ENCODE results near the gene DENND4A.

The DENND4A gene

GRCh38 chr15:65792988-65793817 is 1.1 kb upstream of the DENND4A start:
- Histone ChIP-seq H2AFZ (ENCODE audit: low read depth, low read length, severe bottlenecking) (no peak overlapping the region), H3K4me2 (ENCODE audit: low read depth, low read length, poor library complexity, severe bottlenecking) (peak overlapping the region; percentile 89), H3K9ac (ENCODE audit: low read length) (peak overlapping the region; percentile 66), H3K9me2 (replicated peaks; ENCODE audit: insufficient read depth, low read length) (no peaks in the 10 kb centered on the region), H3K9me3 (ENCODE audit: insufficient read depth, low read length) (no peaks in the 10 kb centered on the region), H4K20me1 (ENCODE audit: low read depth, low read length) (peaks cover 3% of the 10 kb centered on the region; the same call in 1 of the 2 replicates), H3K27ac (ENCODE audit: low read depth, low read length) (peak overlapping the region; percentile 69), H3F3A (ENCODE audit: insufficient read depth) (peaks cover 51% of the 10 kb centered on the region), H3K36me3 (ENCODE audit: low read length) (no peaks in the 10 kb centered on the region), H3K4me3 (ENCODE audit: insufficient read depth, low read length, poor library complexity, severe bottlenecking) (peak overlapping the region; percentile 59), H3K27me3 (ENCODE audit: low read length) (no peaks in the 10 kb centered on the region), H3K79me2 (ENCODE audit: insufficient read depth, low read length) (peaks cover 48% of the 10 kb centered on the region)
- no peak for TF ChIP-seq EZH2phosphoT487 (conservative IDR thresholded peaks at IDR 0.05; ENCODE audit: low read length)
- TF ChIP-seq, protein P1, sequence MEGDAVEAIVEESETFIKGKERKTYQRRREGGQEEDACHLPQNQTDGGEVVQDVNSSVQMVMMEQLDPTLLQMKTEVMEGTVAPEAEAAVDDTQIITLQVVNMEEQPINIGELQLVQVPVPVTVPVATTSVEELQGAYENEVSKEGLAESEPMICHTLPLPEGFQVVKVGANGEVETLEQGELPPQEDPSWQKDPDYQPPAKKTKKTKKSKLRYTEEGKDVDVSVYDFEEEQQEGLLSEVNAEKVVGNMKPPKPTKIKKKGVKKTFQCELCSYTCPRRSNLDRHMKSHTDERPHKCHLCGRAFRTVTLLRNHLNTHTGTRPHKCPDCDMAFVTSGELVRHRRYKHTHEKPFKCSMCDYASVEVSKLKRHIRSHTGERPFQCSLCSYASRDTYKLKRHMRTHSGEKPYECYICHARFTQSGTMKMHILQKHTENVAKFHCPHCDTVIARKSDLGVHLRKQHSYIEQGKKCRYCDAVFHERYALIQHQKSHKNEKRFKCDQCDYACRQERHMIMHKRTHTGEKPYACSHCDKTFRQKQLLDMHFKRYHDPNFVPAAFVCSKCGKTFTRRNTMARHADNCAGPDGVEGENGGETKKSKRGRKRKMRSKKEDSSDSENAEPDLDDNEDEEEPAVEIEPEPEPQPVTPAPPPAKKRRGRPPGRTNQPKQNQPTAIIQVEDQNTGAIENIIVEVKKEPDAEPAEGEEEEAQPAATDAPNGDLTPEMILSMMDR (IDR thresholded peaks at IDR 0.05; ENCODE audit: insufficient read depth, low read length, poor library complexity, severe bottlenecking): no peak

GRCh38 chr15:65791335-65792137 is 557 bp downstream of the DENND4A start:
- no peaks in the 10 kb centered on the region for H3K36me3 ChIP-seq (ENCODE audit: low read length)
- peaks cover 64% of the 10 kb centered on the region for H3K79me2 ChIP-seq (ENCODE audit: insufficient read depth, low read length)
- peak overlapping the region; percentile 92 for H3K27ac ChIP-seq (ENCODE audit: low read depth, low read length)

GRCh38 chr15:65790694-65791334 is 1.3 kb downstream of the DENND4A start:
- peaks cover 71% of the 10 kb centered on the region for H3K79me2 ChIP-seq (ENCODE audit: insufficient read depth, low read length)
- peak overlapping the region; percentile 89 for H3K4me3 ChIP-seq (ENCODE audit: insufficient read depth, low read length, poor library complexity, severe bottlenecking)
- TF ChIP-seq, protein P1 (IDR thresholded peaks at IDR 0.05; ENCODE audit: insufficient read depth, low read length, poor library complexity, severe bottlenecking): no peak
- no peak for TF ChIP-seq EZH2phosphoT487 (conservative IDR thresholded peaks at IDR 0.05; ENCODE audit: low read length)
- H3K27ac ChIP-seq (ENCODE audit: low read depth, low read length): peak overlapping the region; percentile 92
- H3K9me2 ChIP-seq (replicated peaks; ENCODE audit: insufficient read depth, low read length): no peaks in the 10 kb centered on the region
- peak overlapping the region; percentile 99 for H3K4me2 ChIP-seq (ENCODE audit: low read depth, low read length, poor library complexity, severe bottlenecking)
- 0 out of 2 replicates have a peak, but pooled peaks cover 3% of the 10 kb centered on the region for H3K36me3 ChIP-seq (ENCODE audit: low read length)
- peaks cover 61% of the 10 kb centered on the region for H3F3A ChIP-seq (ENCODE audit: insufficient read depth)
- H2AFZ ChIP-seq (ENCODE audit: low read depth, low read length, severe bottlenecking): no peak overlapping the region
- H3K27me3 ChIP-seq (ENCODE audit: low read length): no peaks in the 10 kb centered on the region
- no peaks in the 10 kb centered on the region for H3K9me3 ChIP-seq (ENCODE audit: insufficient read depth, low read length)
- peaks cover 6% of the 10 kb centered on the region for H4K20me1 ChIP-seq (ENCODE audit: low read depth, low read length)
- peak overlapping the region; percentile 89 for H3K9ac ChIP-seq (ENCODE audit: low read length)

More at GRCh38 chr15:65791335-65792137, 557 bp downstream of the DENND4A start:
- no peaks in the 10 kb centered on the region for H3K9me2 ChIP-seq (replicated peaks; ENCODE audit: insufficient read depth, low read length)
- no peaks in the 10 kb centered on the region for H3K9me3 ChIP-seq (ENCODE audit: insufficient read depth, low read length)
- no peaks in the 10 kb centered on the region for H3K27me3 ChIP-seq (ENCODE audit: low read length)
- peaks cover 3% of the 10 kb centered on the region; the same call in 1 of the 2 replicates for H4K20me1 ChIP-seq (ENCODE audit: low read depth, low read length)
- TF ChIP-seq, protein P1 (IDR thresholded peaks at IDR 0.05; ENCODE audit: insufficient read depth, low read length, poor library complexity, severe bottlenecking): no peak
- no peak for TF ChIP-seq EZH2phosphoT487 (conservative IDR thresholded peaks at IDR 0.05; ENCODE audit: low read length)
- H3K9ac ChIP-seq (ENCODE audit: low read length): peak overlapping the region; percentile 89
- peak overlapping the region; percentile 99 for H3K4me2 ChIP-seq (ENCODE audit: low read depth, low read length, poor library complexity, severe bottlenecking)
- H2AFZ ChIP-seq (ENCODE audit: low read depth, low read length, severe bottlenecking): no peak overlapping the region
- H3K4me3 ChIP-seq (ENCODE audit: insufficient read depth, low read length, poor library complexity, severe bottlenecking): peak overlapping the region; percentile 89
- H3F3A ChIP-seq (ENCODE audit: insufficient read depth): peaks cover 62% of the 10 kb centered on the region
